Measurements from ENCODE around the gene SLC5A5. TPM values are rescaled to one million over a fixed set of nuclear protein-coding genes. Genes with fewer than 3 reads are reported as not detected.
A peak's percentile ranks its signal among the peaks of the same experiment; 100 is the strongest.

Gene SLC5A5
- total and polyA plus RNA-seq, 2 of the 4 experiments (the other 2 are of a cell fraction) = not detected

GRCh38 chr19:17829855-17830566, 41.7 kb upstream of the SLC5A5 start:
- 7% methylated on average over 11 of the region's 29 CpGs; no CpG with 5 or more reads in 1 of the 2 experiments for WGBS, 2 experiments (ENCODE audit: extremely low coverage in 2 of 2, insufficient read length in 1 of 2)
- no peak overlapping the region for H2AK9ac ChIP-seq (replicated peaks; ENCODE audit: low read depth, low read length, poor library complexity)
- ATAC-seq (ENCODE audit: low read depth) (peak; percentile 43), DNase-seq (peak; percentile 8)
- no peak overlapping the region for H3K23ac ChIP-seq (ENCODE audit: low read depth, low read length)
- peaks cover 2% of the 10 kb centered on the region; the same call in 1 of the 2 replicates for H3K4me1 ChIP-seq (ENCODE audit: control insufficient read depth, insufficient read depth, low read length)
- H3K9ac ChIP-seq (ENCODE audit: low read depth, low read length) = no peak overlapping the region
- BruUV-seq (replicated peaks) = no TSS peak
- no peak overlapping the region for H3K4ac ChIP-seq (ENCODE audit: low read depth, low read length)
- ChIA-PET CTCF (interaction anchor here (0.7 to 0.9 kb wide), 2 partner anchors 30 to 108 kb away, joined by 3 read pairs; partner anchors contain the start of gene RPL18A), POLR2A (ENCODE audit: unreplicated experiment) (no interaction called here)
- no peak overlapping the region for H2AK5ac ChIP-seq (ENCODE audit: low read depth, low read length)
- dilution Hi-C loops (cut with HindIII; ENCODE audit: low sequenced_read_pairs, unreplicated experiment) = no loop called here
- no peak overlapping the region for H3K56ac ChIP-seq (ENCODE audit: extremely low read depth, insufficient read depth, low read length)
- H4K5ac ChIP-seq (ENCODE audit: low read depth, low read length) = no peak overlapping the region
- H3K14ac ChIP-seq (replicated peaks; ENCODE audit: low read depth, low read length) = no peak overlapping the region
- intact Hi-C loops (cut with micrococcal nuclease) = loop anchor here (2.0 kb wide), 1 partner anchor 47 kb away; no protein-coding TSS in a partner anchor
- H3K4me3 ChIP-seq (ENCODE audit: insufficient read depth, low read depth, low read length) = no peak overlapping the region
- H4K91ac ChIP-seq (ENCODE audit: insufficient read depth, low read depth, low read length) = no peak overlapping the region
- TF ChIP-seq CTCF (conservative IDR thresholded peaks at IDR 0.05; ENCODE audit: low read depth, low read length) = no peak
- no peak for TF ChIP-seq NFE2L2 (IDR thresholded peaks at IDR 0.05; ENCODE audit: low read depth, low read length)
- TF ChIP-seq SMC3 (IDR thresholded peaks at IDR 0.05; ENCODE audit: low read depth, low read length) = no peak
- no peak for TF ChIP-seq ELK1 (IDR thresholded peaks at IDR 0.05; ENCODE audit: borderline replicate concordance, low read depth, low read length)
- no peak for TF ChIP-seq RCOR1 (IDR thresholded peaks at IDR 0.05; ENCODE audit: insufficient replicate concordance, low read length)
- TF ChIP-seq USF2 (IDR thresholded peaks at IDR 0.05; ENCODE audit: low read depth, low read length) = no peak
- no peak for TF ChIP-seq MAZ (IDR thresholded peaks at IDR 0.05; ENCODE audit: borderline replicate concordance, low read depth, low read length)
- no peak for TF ChIP-seq CHD1 (IDR thresholded peaks at IDR 0.05; ENCODE audit: low read depth, low read length)
- no peak for TF ChIP-seq POLR2A (IDR thresholded peaks at IDR 0.05; ENCODE audit: low read depth, low read length)
- TF ChIP-seq MAFK (IDR thresholded peaks at IDR 0.05; ENCODE audit: low read depth, low read length) = no peak
- no peak for TF ChIP-seq MXI1 (IDR thresholded peaks at IDR 0.05; ENCODE audit: borderline replicate concordance, low read depth, low read length)
- no peak for TF ChIP-seq RFX5 (IDR thresholded peaks at IDR 0.05; ENCODE audit: low read depth, low read length)
- TF ChIP-seq BHLHE40 (IDR thresholded peaks at IDR 0.05; ENCODE audit: low read depth, low read length) = no peak
- no peak for TF ChIP-seq FOS (IDR thresholded peaks at IDR 0.05; ENCODE audit: low read depth, low read length)
- H3K79me1 ChIP-seq (ENCODE audit: low read depth in 1 of 2, low read length in 2 of 2) = no peaks in the 10 kb centered on the region
- H3K27me3 ChIP-seq (ENCODE audit: control insufficient read depth, insufficient read depth, low read length) = peaks cover 33% of the 10 kb centered on the region
- H3K9me1 ChIP-seq (ENCODE audit: insufficient read depth, low read length) = no peaks in the 10 kb centered on the region
- no peak overlapping the region for H3K27ac ChIP-seq (ENCODE audit: insufficient read depth, low read length)
- H2BK120ac ChIP-seq (ENCODE audit: low read depth, low read length) = no peak overlapping the region
- H2BK20ac ChIP-seq (ENCODE audit: low read depth, low read length) = no peak overlapping the region
- no peak overlapping the region for H2BK15ac ChIP-seq (ENCODE audit: low read depth, low read length)
- no peaks in the 10 kb centered on the region for H4K20me1 ChIP-seq (ENCODE audit: insufficient read depth, low read length)
- H3K36me3 ChIP-seq (ENCODE audit: control insufficient read depth, insufficient read depth, low read length) = no peaks in the 10 kb centered on the region
- no peaks in the 10 kb centered on the region for H3K9me3 ChIP-seq (ENCODE audit: control insufficient read depth, insufficient read depth, low read length)
- in situ Hi-C loops (cut with MboI; ENCODE audit: low sequenced_read_pairs) = no loop called here
- H3K18ac ChIP-seq (ENCODE audit: low read depth, low read length) = no peak overlapping the region
- H3K4me2 ChIP-seq (ENCODE audit: low read depth, low read length) = peak overlapping the region; percentile 84
- H4K8ac ChIP-seq (ENCODE audit: low read depth in 2 of 2, low read length in 2 of 2) = no peak overlapping the region
- H2BK5ac ChIP-seq (ENCODE audit: low read depth, low read length, poor library complexity, severe bottlenecking) = no peak overlapping the region
- peak overlapping the region; percentile 82 for H2AFZ ChIP-seq (replicated peaks; ENCODE audit: low read length, poor library complexity)
